HEK293 (cell line): ENCODE data around the gene ARL16.
A peak's percentile ranks its signal among the peaks of the same experiment; 100 is the strongest.

Experiments used
- BCL11B ChIP-seq: fragments of 450-650 bp; formaldehyde crosslinking; IDR thresholded peaks from 2 replicates; pipeline ENCODE4 v1.5.1; 2016; ENCODE audit warnings: low read depth, missing biosample characterization, missing genetic modification characterization
- EGR2 ChIP-seq: fragments of 450-650 bp; formaldehyde crosslinking; IDR thresholded peaks from 2 replicates; pipeline ENCODE4 v1.5.1; 2016; ENCODE audit warnings: low read depth, missing biosample characterization, missing genetic modification characterization
- IKZF3 ChIP-seq: fragments of 450-650 bp; IDR thresholded peaks from 2 replicates; pipeline ENCODE4 v1.5.0; 2018; ENCODE audit warnings: missing biosample characterization, mild to moderate bottlenecking, missing genetic modification characterization, moderate library complexity
- KLF8 ChIP-seq: fragments of 450-650 bp; formaldehyde crosslinking; IDR thresholded peaks from 2 replicates; pipeline ENCODE4 v1.5.1; 2016; ENCODE audit warnings: missing biosample characterization, missing genetic modification characterization
- MYNN ChIP-seq: fragments of 450-650 bp; formaldehyde crosslinking; IDR thresholded peaks from 2 replicates; pipeline ENCODE4 v1.5.1; 2016; ENCODE audit warnings: missing biosample characterization, missing genetic modification characterization, borderline replicate concordance
- REST ChIP-seq: fragments of 450-650 bp; formaldehyde crosslinking; IDR thresholded peaks from 2 replicates; pipeline ENCODE4 v1.5.1; 2016; ENCODE audit warnings: missing biosample characterization, missing genetic modification characterization
- SCRT1 ChIP-seq: fragments of 450-650 bp; formaldehyde crosslinking; IDR thresholded peaks from 2 replicates; pipeline ENCODE4 v1.5.1; 2016; ENCODE audit warnings: missing biosample characterization, missing genetic modification characterization, borderline replicate concordance
- SP2 ChIP-seq: fragments of 450-650 bp; formaldehyde crosslinking; IDR thresholded peaks from 2 replicates; pipeline ENCODE4 v1.5.1; 2016; ENCODE audit warnings: missing biosample characterization, missing genetic modification characterization
- SP7 ChIP-seq: fragments of 450-650 bp; formaldehyde crosslinking; IDR thresholded peaks from 2 replicates; pipeline ENCODE4 v1.5.1; 2016; ENCODE audit warnings: missing biosample characterization, missing genetic modification characterization
- TSHZ1 ChIP-seq: fragments of 450-650 bp; formaldehyde crosslinking; IDR thresholded peaks from 2 replicates; pipeline ENCODE4 v1.5.1; 2016; ENCODE audit warnings: missing biosample characterization, missing genetic modification characterization, borderline replicate concordance
- ZBTB10 ChIP-seq: fragments of 450-650 bp; formaldehyde crosslinking; IDR thresholded peaks from 2 replicates; pipeline ENCODE4 v1.5.1; 2016; ENCODE audit warnings: missing biosample characterization, missing genetic modification characterization
- ZBTB44 ChIP-seq: fragments of 450-650 bp; IDR thresholded peaks from 2 replicates; pipeline ENCODE4 v1.5.1; 2018; ENCODE audit warnings: missing biosample characterization, mild to moderate bottlenecking, missing genetic modification characterization
- ZBTB49 ChIP-seq: fragments of 450-650 bp; formaldehyde crosslinking; IDR thresholded peaks from 2 replicates; pipeline ENCODE4 v1.5.1; 2016; ENCODE audit warnings: missing biosample characterization, missing genetic modification characterization, low read depth
- ZIC2 ChIP-seq: fragments of 450-650 bp; formaldehyde crosslinking; IDR thresholded peaks from 2 replicates; pipeline ENCODE4 v1.5.1; 2016; ENCODE audit warnings: missing biosample characterization, missing genetic modification characterization
- ZNF10 ChIP-seq: fragments of 450-650 bp; formaldehyde crosslinking; IDR thresholded peaks from 2 replicates; pipeline ENCODE4 v1.5.1; 2017; ENCODE audit warnings: missing biosample characterization, missing genetic modification characterization
- ZNF211 ChIP-seq: fragments of 450-650 bp; formaldehyde crosslinking; IDR thresholded peaks from 2 replicates; pipeline ENCODE4 v1.5.1; 2016; ENCODE audit warnings: low read depth, missing biosample characterization, missing genetic modification characterization
- ZNF302 ChIP-seq: fragments of 450-650 bp; formaldehyde crosslinking; IDR thresholded peaks from 2 replicates; pipeline ENCODE4 v1.5.1; 2016; ENCODE audit warnings: missing biosample characterization, missing genetic modification characterization, low read depth
- ZNF335 ChIP-seq: fragments of 450-650 bp; formaldehyde crosslinking; conservative IDR thresholded peaks from 2 replicates; pipeline ENCODE4 v1.5.1; 2016; ENCODE audit warnings: missing biosample characterization, missing genetic modification characterization
- ZNF488 ChIP-seq: fragments of 450-650 bp; formaldehyde crosslinking; IDR thresholded peaks from 2 replicates; pipeline ENCODE4 v1.5.1; 2016; ENCODE audit warnings: missing biosample characterization, missing genetic modification characterization
- ZNF529 ChIP-seq: fragments of 450-650 bp; formaldehyde crosslinking; IDR thresholded peaks from 2 replicates; pipeline ENCODE4 v1.5.1; 2017; ENCODE audit warnings: missing genetic modification characterization, missing biosample characterization; ENCODE audit not compliant: insufficient replicate concordance
- ZNF704 ChIP-seq: fragments of 450-650 bp; formaldehyde crosslinking; IDR thresholded peaks from 2 replicates; pipeline ENCODE4 v1.5.1; 2016; ENCODE audit warnings: missing biosample characterization, missing genetic modification characterization
- ZXDB ChIP-seq: fragments of 450-650 bp; formaldehyde crosslinking; IDR thresholded peaks from 2 replicates; pipeline ENCODE4 v1.5.1; 2016; ENCODE audit warnings: missing biosample characterization, missing genetic modification characterization

ARL16 gene

GRCh38 chr17:81713004-81713555 is 29.5 kb upstream of the ARL16 start (continued):
- 0 out of 2 replicates have a peak, but pooled peaks have one; percentile 11 for TF ChIP-seq ZBTB10 (tag by site-specific recombination)
- TF ChIP-seq ZNF704 (tag by site-specific recombination), result no peak
- TF ChIP-seq ZNF488, result no peak
- TF ChIP-seq SP2 (tag by site-specific recombination), result no peak
- TF ChIP-seq ZNF10 (tag by site-specific recombination), result no peak
- no peak for TF ChIP-seq TSHZ1 (tag by site-specific recombination)
- TF ChIP-seq ZNF211 (tag by site-specific recombination), result no peak
- no peak for TF ChIP-seq ZBTB44 (tag by site-specific recombination)
- TF ChIP-seq EGR2 (tag by site-specific recombination), result no peak
- 0 out of 2 replicates have a peak, but pooled peaks have one; percentile 8 for TF ChIP-seq KLF8 (tag by site-specific recombination)
- TF ChIP-seq REST (tag by site-specific recombination), result no peak
- peak; percentile 93 for TF ChIP-seq MYNN (tag by site-specific recombination)
- TF ChIP-seq ZNF529 (tag by site-specific recombination), result no peak
- no peak for TF ChIP-seq ZNF302 (tag by site-specific recombination)
- TF ChIP-seq SP7 (tag by site-specific recombination), result no peak
- TF ChIP-seq ZBTB49 (tag by site-specific recombination), result no peak
- no peak for TF ChIP-seq SCRT1
- no peak for TF ChIP-seq BCL11B (tag by site-specific recombination)
- TF ChIP-seq IKZF3 (tag by site-specific recombination), result no peak
- TF ChIP-seq ZXDB (tag by site-specific recombination), result no peak
- TF ChIP-seq ZIC2 (tag by site-specific recombination), result no peak
- 0 out of 2 replicates have a peak, but pooled peaks have one; percentile 62 for TF ChIP-seq ZNF335
